Activated naive CD8-positive, alpha-beta T cell treated with anti-CD3 and anti-CD28 coated beads for 36 hours (primary cell): ENCODE results near the gene ZDHHC13. TPM values are rescaled to one million over a fixed set of nuclear protein-coding genes. Genes with fewer than 3 reads are reported as not detected.

Source experiments
- total RNA-seq, 2 experiments: library from RNA; stranded (reverse); gene quantifications; one replicate each; pipeline ENCODE4 v1.2.3, GENCODE V29; 2021

The ZDHHC13 gene
- total RNA-seq, 2 experiments from 2014 or later, result 16.5 to 19.3 TPM

Other genes starting within 250 kb of the ZDHHC13 start
- gene MRGPRX1, start 177.8 kb upstream of the ZDHHC13 start, total RNA-seq, result not detected
- under 1 TPM in 1 of 2 experiments, not detected in 1; 0.16 TPM for gene MRGPRX2, start 56.5 kb upstream of the ZDHHC13 start, total RNA-seq
- gene CSRP3, start 84.8 kb downstream of the ZDHHC13 start, total RNA-seq, result not detected
- gene E2F8, start 123.8 kb downstream of the ZDHHC13 start, total RNA-seq, result 10 to 100 TPM; 16.2 to 16.7 TPM